ENCODE data around the gene CLEC10A. TPM values are rescaled to one million over a fixed set of nuclear protein-coding genes. Genes with fewer than 3 reads are reported as not detected.

CLEC10A gene
- total RNA-seq (2022; extraction: Qiagen RNA extraction; ENCODE audit: low read depth), result not detected in 5 replicates

GRCh38 chr17:7079581-7080455 lies at the start of gene CLEC10A:
CLEC10A (minus strand) TSS chr17:7080251; CDS start chr17:7078812, 1,439 bp downstream.

GRCh38 chr17:7114241-7114874 lies 34.3 kb upstream of the CLEC10A start, which contains the start of gene ASGR2:
ASGR2 (minus strand) TSS chr17:7114822; CDS start chr17:7114240, 582 bp downstream.

GRCh38 chr17:7043497-7044198 lies 36.4 kb downstream of the CLEC10A start, which contains the start of gene SLC16A11:
SLC16A11 (minus strand) TSS chr17:7044092; CDS start chr17:7043513, 579 bp downstream.

GRCh38 chr17:7035591-7036368 lies 44.3 kb downstream of the CLEC10A start, which contains the start of gene SLC16A13:
SLC16A13 (plus strand) TSS chr17:7036015; CDS start chr17:7036383, 368 bp downstream.

Other genes with a start within 250 kb of the CLEC10A start
- 0.12 to 0.21 TPM in 2 of 5 replicates, not detected in the others for gene TEKT1, start 248.5 kb downstream of the CLEC10A start, total RNA-seq (2022; extraction: Qiagen RNA extraction; ENCODE audit: low read depth)
- not detected in 5 replicates for gene ALOX12, start 84.2 kb downstream of the CLEC10A start, total RNA-seq (2022; extraction: Qiagen RNA extraction; ENCODE audit: low read depth)
- gene RNASEK, start 67.6 kb downstream of the CLEC10A start, total RNA-seq (2022; extraction: Qiagen RNA extraction; ENCODE audit: low read depth), result 408 to 509 TPM (median 429 TPM) in 5 replicates
- not detected in 5 replicates for gene BCL6B, start 57.2 kb downstream of the CLEC10A start, total RNA-seq (2022; extraction: Qiagen RNA extraction; ENCODE audit: low read depth)
- gene SLC16A13, start 44.2 kb downstream of the CLEC10A start, total RNA-seq (2022; extraction: Qiagen RNA extraction; ENCODE audit: low read depth), result 5.7 to 13.1 TPM (median 10.9 TPM) in 5 replicates
- not detected in 5 replicates for gene SLC16A11, start 36.2 kb downstream of the CLEC10A start, total RNA-seq (2022; extraction: Qiagen RNA extraction; ENCODE audit: low read depth)
- 0.17 TPM in 1 of 5 replicates, not detected in the others for gene ASGR2, start 34.6 kb upstream of the CLEC10A start, total RNA-seq (2022; extraction: Qiagen RNA extraction; ENCODE audit: low read depth)
- 0.69 to 2.2 TPM (median 1.1 TPM) in 5 replicates for gene ASGR1, start 99.1 kb upstream of the CLEC10A start, total RNA-seq (2022; extraction: Qiagen RNA extraction; ENCODE audit: low read depth)
- 5.1 to 8.9 TPM (median 7.9 TPM) in 5 replicates for gene DLG4, start 139.6 kb upstream of the CLEC10A start, total RNA-seq (2022; extraction: Qiagen RNA extraction; ENCODE audit: low read depth)
- 303 to 481 TPM (median 423 TPM) in 5 replicates for gene ACADVL, start 139.7 kb upstream of the CLEC10A start, total RNA-seq (2022; extraction: Qiagen RNA extraction; ENCODE audit: low read depth)
- 23.8 to 44.5 TPM (median 38.9 TPM) in 5 replicates for gene DVL2, start 154.3 kb upstream of the CLEC10A start, total RNA-seq (2022; extraction: Qiagen RNA extraction; ENCODE audit: low read depth)
- gene PHF23, start 159.2 kb upstream of the CLEC10A start, total RNA-seq (2022; extraction: Qiagen RNA extraction; ENCODE audit: low read depth), result 82.5 to 108 TPM (median 92.1 TPM) in 5 replicates
- gene GABARAP, start 162.2 kb upstream of the CLEC10A start, total RNA-seq (2022; extraction: Qiagen RNA extraction; ENCODE audit: low read depth), result 646 to 813 TPM (median 659 TPM) in 5 replicates
- 216 to 257 TPM (median 229 TPM) in 5 replicates for gene CTDNEP1, start 171.5 kb upstream of the CLEC10A start, total RNA-seq (2022; extraction: Qiagen RNA extraction; ENCODE audit: low read depth)
- 101 to 153 TPM (median 123 TPM) in 5 replicates for gene ELP5, start 172.0 kb upstream of the CLEC10A start, total RNA-seq (2022; extraction: Qiagen RNA extraction; ENCODE audit: low read depth)
- gene CLDN7, start 182.2 kb upstream of the CLEC10A start, total RNA-seq (2022; extraction: Qiagen RNA extraction; ENCODE audit: low read depth), result 0.29 to 2.9 TPM (median 1.6 TPM) in 5 replicates
- gene SLC2A4, start 201.5 kb upstream of the CLEC10A start, total RNA-seq (2022; extraction: Qiagen RNA extraction; ENCODE audit: low read depth), result 0.20 to 0.42 TPM (median 0.27 TPM) in 5 replicates
- 0.19 to 0.84 TPM (median 0.47 TPM) in 5 replicates for gene YBX2, start 214.4 kb upstream of the CLEC10A start, total RNA-seq (2022; extraction: Qiagen RNA extraction; ENCODE audit: low read depth)
- gene EIF5A, start 227.4 kb upstream of the CLEC10A start, total RNA-seq (2022; extraction: Qiagen RNA extraction; ENCODE audit: low read depth), result 1,510 to 1,758 TPM (median 1,707 TPM) in 5 replicates
- gene GPS2, start 235.1 kb upstream of the CLEC10A start, total RNA-seq (2022; extraction: Qiagen RNA extraction; ENCODE audit: low read depth), result 96.6 to 116 TPM (median 107 TPM) in 5 replicates
- gene NEURL4, start 249.1 kb upstream of the CLEC10A start, total RNA-seq (2022; extraction: Qiagen RNA extraction; ENCODE audit: low read depth), result 17.1 to 38.9 TPM (median 32.2 TPM) in 5 replicates